Hematopoietic multipotent progenitor cell treated with erythropoietin and hydrocortisone succinate and interleukin-3 and kit ligand, for 6 days (in vitro differentiated cells): ENCODE measurements around the gene UQCR10.
"Not testable (repeated sequence)": the region's sequence is repeated elsewhere in the genome, so short reads cannot be mapped to it uniquely, and the experiment has no call there.

Experiments used
- DNase-seq: peaks from one replicate; pipeline ENCODE4 v3.0.0-alpha.2; 2015

The UQCR10 gene

GRCh38 chr22:29737251-29738117, 29.7 kb upstream of the UQCR10 start:
- DNase-seq, result peak; percentile 73

DNA sequence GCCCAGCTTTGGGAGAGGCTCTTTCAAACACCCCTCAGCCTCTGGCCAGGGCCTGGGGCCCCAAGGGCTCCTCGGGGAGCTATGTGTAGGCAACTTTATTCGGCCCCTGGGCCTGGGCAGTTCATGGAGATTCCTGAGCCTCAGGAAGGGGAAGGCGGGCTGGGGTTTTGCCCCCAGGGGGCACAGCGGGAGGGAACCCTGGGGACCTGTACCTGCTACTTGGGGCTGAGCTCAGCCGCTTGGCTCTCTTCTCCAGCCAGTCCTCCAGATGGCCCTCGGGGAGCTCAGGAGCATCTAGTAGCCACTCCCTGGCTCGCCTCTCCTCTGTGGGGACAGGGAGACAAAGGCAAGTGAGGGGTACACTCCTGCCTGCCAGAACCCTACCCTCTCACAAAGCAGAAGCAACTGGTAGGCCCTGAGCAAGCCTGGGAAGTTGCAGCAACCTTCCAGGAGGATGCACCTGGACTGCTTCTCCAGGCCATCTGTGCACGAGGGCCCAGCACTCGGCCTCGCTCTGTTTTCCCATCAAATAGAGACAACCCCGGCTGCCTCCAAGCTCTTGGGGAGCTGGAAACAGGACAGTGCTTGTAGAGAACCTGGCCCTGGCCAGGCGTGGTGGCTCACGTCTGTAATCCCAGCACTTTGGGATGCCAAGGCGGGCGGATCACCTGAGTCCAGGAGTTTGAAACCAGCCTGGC, 28.9 kb upstream of the UQCR10 start:
- no peak for DNase-seq

- DNase-seq, result no peak
Measured at GRCh38 chr22:29739346-29739875, 27.8 kb upstream of the UQCR10 start.

DNA sequence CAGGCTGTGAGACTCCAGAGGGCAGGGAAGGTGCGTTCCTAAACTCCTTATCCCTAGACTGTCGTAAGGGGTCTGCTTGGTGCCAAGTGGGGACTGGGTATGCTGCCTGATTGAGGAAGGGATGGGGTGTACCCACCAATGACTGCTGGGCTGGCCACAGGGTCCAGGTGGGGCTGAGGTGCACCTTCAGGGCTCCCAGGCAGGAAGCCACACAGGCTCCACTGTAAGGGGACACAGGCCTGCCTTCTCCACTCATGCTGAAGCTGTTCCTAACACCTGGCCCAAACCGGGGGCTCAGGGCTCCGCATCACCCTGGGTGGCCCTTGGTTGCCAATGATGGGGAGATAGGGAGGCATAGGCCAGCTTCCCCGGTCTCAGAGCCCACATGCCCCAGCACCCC, 27.0 kb upstream of the UQCR10 start:
- no peak for DNase-seq

GRCh38 chr22:29741926-29742325, 25.2 kb upstream of the UQCR10 start:
- no peak for DNase-seq

DNA sequence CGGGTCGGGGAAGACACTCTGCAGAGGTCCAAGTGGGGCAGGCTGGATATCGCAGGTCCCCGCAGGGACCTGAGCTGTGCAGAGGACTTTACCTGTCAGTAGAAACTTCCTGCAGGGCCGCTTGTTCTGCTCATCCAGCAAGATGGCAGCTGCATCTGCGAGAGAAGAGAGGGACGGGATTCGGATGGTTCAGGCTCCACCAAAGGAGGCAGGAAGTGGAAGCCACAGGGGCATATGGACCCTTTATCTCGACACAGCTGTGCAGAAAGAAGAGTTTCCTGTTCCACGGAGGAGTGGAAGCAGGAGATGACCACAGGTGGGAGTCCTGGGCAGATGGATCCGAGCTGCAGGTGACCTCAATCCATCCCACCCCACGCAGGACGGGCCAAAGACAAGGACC, 24.8 kb upstream of the UQCR10 start:
- no peak for DNase-seq

GRCh38 chr22:29744902-29745301, 22.3 kb upstream of the UQCR10 start:
- DNase-seq, result no peak

DNA sequence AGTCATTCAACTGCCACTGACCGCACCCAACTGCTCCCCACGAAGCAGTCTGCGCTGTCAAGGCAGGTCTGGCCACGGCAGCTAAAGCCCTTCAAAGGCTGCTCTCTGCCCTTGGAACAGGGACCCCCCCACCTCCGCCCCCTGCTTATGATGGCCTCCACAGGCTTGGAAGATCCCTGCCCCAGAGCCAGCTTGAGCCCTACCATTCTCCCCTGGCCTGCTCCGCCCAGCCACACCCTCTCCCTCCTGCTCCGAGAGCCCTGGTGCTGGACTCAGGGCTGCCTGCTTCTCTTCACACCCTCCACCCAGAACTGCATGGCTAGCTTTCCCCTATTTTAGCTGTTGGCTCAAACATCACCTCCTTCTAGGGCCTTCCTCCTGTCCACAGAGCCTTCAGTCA, 19.3 kb upstream of the UQCR10 start:
- DNase-seq, result no peak

DNA sequence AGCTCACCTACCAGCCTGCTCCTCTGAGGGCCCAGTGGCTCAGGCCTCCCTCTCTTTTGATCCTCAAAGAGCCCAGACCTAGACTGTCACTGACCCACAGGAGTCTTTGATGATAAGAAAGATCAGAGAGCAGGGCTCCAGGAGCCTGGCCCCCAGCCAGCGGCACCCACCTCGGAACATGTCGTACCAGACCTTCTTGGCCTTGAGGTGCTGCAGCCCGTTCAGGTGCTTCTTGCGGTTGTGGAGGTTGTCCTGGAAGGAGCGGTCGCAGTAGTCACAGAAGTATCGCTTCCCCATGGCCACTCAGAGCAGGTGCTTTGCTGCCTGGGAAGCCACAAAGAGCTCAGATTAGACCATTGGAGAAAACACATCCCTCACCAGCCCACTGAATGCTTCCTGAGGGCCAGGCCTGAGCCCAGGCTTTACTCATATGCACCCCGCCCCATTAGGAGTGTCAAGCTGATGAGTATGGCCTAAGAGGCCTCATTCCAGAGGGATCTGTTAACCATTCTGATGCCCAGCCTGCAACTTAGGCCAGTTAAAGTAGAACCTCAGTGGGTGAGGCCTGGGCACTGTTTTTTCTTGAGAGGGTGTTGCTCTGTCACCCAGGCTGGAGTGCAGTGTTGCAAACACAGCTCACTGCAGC, 18.8 kb upstream of the UQCR10 start:
- peak; percentile 47 for DNase-seq

- DNase-seq, result no peak
Measured at GRCh38 chr22:29750029-29750428, 17.1 kb upstream of the UQCR10 start.

- peak; percentile 90 for DNase-seq
Measured at GRCh38 chr22:29750559-29751538, 16.3 kb upstream of the UQCR10 start.

DNA sequence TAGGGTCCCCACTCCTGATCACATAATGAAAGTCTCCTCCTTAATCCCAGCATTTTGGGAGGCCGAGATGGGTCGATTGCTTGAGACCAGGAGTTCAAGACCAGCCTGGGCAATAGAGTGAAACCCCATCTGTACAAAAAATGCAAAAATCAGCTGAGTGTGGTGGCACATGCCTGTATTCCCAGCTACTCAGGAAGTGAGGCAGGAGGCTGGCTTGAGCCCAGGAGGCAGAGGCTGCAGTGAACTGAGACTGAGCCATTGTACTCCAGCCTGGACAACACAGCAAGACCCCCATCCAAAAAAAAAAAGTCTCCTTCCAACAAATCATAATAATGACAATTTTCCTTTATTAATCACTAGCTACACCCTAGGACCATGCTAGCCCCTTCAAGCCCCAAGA, 15.5 kb upstream of the UQCR10 start:
- DNase-seq, result no peak

- no peak for DNase-seq
Measured at GRCh38 chr22:29753808-29754657, 13.1 kb upstream of the UQCR10 start.

GRCh38 chr22:29754658-29755395, 12.3 kb upstream of the UQCR10 start:
- DNase-seq, result not testable (repeated sequence)

GRCh38 chr22:29755889-29756288, 11.3 kb upstream of the UQCR10 start:
- no peak for DNase-seq

DNA sequence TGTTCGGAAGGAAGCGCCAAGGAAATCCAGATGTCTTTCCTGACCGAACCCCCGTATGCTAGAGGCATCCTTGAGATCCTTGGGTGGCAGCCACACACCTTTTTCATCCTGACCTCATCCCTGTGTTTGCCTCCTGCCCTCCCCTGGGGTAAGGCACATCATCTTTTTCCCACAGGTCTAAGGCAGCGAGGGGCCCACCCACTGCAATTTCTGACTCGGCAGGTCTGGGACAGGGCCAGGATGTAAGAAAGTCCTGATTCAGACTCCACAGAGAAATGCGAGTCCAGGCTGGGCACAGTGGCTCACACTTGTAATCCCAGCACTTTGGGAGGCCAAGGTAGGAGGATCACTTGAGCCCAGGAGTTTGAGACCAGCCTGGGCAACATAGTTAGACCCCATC, 10.8 kb upstream of the UQCR10 start:
- no peak for DNase-seq

DNA sequence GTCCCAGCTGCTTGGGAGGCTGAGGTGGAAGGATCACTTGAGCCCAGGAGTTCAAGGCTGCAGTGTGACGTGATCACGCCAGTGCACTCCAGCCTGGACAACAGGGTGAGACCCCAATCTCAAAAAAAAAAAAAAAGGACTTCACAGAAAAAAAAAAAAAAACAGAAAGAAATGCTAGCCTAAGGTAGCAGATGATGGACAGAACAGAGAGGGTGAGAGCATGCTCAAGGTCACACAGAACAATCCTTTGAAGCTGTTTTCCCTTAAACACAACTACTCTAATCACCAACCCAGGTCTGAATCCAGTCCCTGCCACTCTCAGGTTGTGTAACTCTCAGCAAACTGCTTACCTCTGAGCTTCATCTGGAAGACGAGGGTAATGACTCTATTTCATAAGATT, 10.1 kb upstream of the UQCR10 start:
- DNase-seq, result no peak

GRCh38 chr22:29758068-29758622, 9.0 kb upstream of the UQCR10 start:
- DNase-seq, result no peak

DNA sequence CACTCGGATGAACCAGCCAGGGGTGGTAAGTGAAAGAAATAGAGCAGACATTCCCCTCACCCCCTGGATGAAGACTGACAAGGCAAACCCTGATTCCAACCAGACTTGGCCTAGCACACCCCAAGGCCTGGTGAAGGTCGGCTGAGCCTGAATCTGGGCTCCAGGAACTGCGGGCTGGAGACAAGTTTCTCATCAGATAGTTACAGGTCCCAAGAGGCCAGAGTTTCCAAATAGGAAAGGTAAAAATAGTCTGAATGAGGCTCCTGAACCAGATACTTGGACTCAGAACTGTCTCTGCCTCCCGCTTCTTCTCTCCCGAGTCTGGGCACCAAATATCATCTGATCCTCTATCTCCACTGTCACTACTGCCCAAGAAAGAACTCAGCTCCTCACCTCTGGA, 8.2 kb upstream of the UQCR10 start:
- no peak for DNase-seq

DNA sequence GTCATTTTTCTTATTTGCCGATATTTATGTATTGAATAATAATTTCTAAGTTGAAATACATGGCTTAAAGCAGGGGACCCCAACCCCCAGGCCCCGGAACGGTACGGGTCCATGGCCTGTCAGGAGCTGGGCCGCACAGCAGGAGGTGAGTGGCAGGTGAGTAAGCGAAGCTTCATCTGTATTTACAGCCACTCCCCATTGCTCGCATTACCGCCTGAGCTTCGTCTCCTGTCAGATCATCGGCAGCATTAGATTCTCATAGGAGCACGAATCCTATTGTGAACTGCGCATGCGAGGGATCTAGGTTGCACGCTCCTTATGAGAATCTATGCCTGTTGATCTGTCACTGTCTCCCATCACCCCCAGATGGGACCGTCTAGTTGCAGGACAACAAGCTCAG, 4.9 kb upstream of the UQCR10 start:
- no peak for DNase-seq
